Measurements from ENCODE around the gene SDK2. TPM values are rescaled to one million over a fixed set of nuclear protein-coding genes. Genes with fewer than 3 reads are reported as not detected.

SDK2 gene
- total RNA-seq, 4 donors from 2014 or later: 0.18 to 3.3 (median 1.2) TPM

DNA sequence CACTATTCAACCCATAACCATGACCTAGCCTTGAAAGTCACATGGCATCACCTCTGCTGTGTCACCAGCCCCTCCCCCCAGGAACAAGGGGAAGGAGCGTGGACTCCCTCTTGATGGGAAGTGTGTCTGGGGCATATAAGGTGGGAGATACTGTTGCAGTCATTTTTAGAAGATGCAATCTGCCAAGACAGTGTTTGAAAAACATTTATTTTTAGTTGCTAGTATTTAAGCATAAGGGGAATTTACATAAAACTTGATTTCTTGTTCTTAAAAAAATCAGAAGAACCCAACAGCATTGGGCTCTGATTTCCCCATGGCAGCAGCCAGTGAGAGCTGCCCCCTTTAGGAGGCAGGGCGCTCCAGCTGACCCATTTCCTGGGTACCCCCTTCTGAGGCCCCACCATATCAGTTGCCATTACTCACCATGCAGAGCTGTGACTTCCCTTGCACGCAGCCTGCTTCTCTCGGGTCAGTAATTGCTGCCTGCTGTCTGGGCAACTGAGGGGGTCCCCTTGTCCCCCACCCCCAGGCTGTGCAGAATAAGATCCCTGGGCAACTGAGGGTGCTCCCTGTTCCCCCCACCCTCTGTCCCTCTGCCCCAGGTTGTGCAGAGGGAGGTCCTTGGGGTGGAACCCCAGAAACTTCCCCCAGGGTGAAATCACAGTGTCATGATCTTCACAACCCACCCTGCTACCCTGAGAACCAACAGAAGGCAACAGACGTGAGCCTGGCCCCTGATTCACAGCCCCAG lies 320.7 kb downstream of the SDK2 start:
- Histone ChIP-seq H3K36me3 (no peaks in the 10 kb centered on the region), H3K9me3 (no peaks in the 10 kb centered on the region), H3K4me3 (no peak overlapping the region), H3K27me3 (no peaks in the 10 kb centered on the region), H3K27ac (peak overlapping the region in 1 of 4 donors; percentile 49), H3K4me1 (no peaks in the 10 kb centered on the region)
- no peak for DNase-seq
- TF ChIP-seq, protein P1, sequence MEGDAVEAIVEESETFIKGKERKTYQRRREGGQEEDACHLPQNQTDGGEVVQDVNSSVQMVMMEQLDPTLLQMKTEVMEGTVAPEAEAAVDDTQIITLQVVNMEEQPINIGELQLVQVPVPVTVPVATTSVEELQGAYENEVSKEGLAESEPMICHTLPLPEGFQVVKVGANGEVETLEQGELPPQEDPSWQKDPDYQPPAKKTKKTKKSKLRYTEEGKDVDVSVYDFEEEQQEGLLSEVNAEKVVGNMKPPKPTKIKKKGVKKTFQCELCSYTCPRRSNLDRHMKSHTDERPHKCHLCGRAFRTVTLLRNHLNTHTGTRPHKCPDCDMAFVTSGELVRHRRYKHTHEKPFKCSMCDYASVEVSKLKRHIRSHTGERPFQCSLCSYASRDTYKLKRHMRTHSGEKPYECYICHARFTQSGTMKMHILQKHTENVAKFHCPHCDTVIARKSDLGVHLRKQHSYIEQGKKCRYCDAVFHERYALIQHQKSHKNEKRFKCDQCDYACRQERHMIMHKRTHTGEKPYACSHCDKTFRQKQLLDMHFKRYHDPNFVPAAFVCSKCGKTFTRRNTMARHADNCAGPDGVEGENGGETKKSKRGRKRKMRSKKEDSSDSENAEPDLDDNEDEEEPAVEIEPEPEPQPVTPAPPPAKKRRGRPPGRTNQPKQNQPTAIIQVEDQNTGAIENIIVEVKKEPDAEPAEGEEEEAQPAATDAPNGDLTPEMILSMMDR (IDR thresholded peaks at IDR 0.05): no peak
- TF ChIP-seq POLR2A (IDR thresholded peaks at IDR 0.05): no peak

- no peak for TF ChIP-seq POLR2A (IDR thresholded peaks at IDR 0.05)
- TF ChIP-seq, protein P1 (IDR thresholded peaks at IDR 0.05): no peak
- Histone ChIP-seq H3K4me1 (peaks cover 0 to 16% (median 0%) of the 10 kb centered on the region in 4 donors), H3K36me3 (no peaks in the 10 kb centered on the region), H3K27me3 (no peaks in the 10 kb centered on the region), H3K4me3 (no peak overlapping the region), H3K9me3 (no peaks in the 10 kb centered on the region), H3K27ac (no peak overlapping the region)
- DNase-seq: no peak
Observed at GRCh38 chr17:73320601-73321264, 323.5 kb downstream of the SDK2 start.

DNA sequence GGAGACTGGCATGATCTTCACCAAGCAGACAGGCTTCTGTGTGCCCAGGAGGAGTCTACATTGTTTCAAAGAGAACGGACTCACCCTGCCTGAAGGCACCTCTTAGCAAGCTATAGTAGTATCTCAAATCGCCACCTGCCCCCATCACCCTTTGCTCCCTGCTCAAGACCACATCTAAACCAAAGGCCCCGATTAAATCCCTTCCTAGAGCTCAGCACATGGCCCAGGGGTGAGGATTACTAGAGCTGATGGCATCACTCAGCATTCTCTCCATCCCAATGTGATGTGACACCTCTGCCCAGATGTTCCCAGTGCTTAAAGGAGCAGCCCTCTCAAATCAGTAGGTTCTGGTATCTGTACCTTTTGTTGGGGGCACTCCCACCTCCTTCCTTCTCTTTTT lies 324.5 kb downstream of the SDK2 start:
- H3K4me3 ChIP-seq: no peak overlapping the region
- H3K36me3 ChIP-seq: no peaks in the 10 kb centered on the region
- H3K4me1 ChIP-seq: peaks cover 0 to 16% (median 0%) of the 10 kb centered on the region in 4 donors
- no peaks in the 10 kb centered on the region for H3K9me3 ChIP-seq
- TF ChIP-seq POLR2A (IDR thresholded peaks at IDR 0.05): no peak
- TF ChIP-seq, protein P1 (IDR thresholded peaks at IDR 0.05): no peak
- no peaks in the 10 kb centered on the region for H3K27me3 ChIP-seq
- no peak overlapping the region for H3K27ac ChIP-seq
- DNase-seq: no peak

DNA sequence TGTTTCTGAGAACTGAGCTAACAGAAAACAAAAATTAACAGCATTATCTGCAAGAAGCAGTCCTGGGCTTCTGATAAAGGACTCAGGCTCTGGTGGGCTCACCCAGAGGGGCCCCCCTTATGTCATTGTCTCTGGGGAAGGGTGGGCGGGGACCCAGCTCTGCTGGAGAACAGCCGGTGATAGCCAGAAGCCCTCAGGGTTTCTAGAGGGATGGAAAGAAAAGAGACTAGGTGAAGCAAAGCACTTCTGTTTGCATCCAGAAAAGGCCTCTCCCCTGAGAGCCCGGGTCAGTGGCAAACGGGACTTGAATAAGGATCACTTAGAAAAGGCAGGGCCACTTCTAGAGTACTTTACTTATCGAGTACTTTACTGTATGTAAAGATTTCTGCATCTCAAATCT lies 325.4 kb downstream of the SDK2 start:
- Histone ChIP-seq H3K27me3 (no peaks in the 10 kb centered on the region), H3K9me3 (no peaks in the 10 kb centered on the region), H3K36me3 (no peaks in the 10 kb centered on the region), H3K4me1 (peaks cover 0 to 16% (median 0%) of the 10 kb centered on the region in 4 donors), H3K4me3 (no peak overlapping the region), H3K27ac (no peak overlapping the region)
- TF ChIP-seq, protein P1 (IDR thresholded peaks at IDR 0.05): no peak
- no peak for TF ChIP-seq POLR2A (IDR thresholded peaks at IDR 0.05)
- no peak for DNase-seq

- H3K27ac ChIP-seq: no peak overlapping the region
Observed at GRCh38 chr17:73318427-73318813, 325.8 kb downstream of the SDK2 start.

More at GRCh38 chr17:73318427-73318813, 325.8 kb downstream of the SDK2 start:
- peaks cover 0 to 16% (median 0%) of the 10 kb centered on the region in 4 donors for H3K4me1 ChIP-seq
- H3K27me3 ChIP-seq: no peaks in the 10 kb centered on the region
- H3K9me3 ChIP-seq: no peaks in the 10 kb centered on the region
- H3K4me3 ChIP-seq: no peak overlapping the region
- H3K36me3 ChIP-seq: no peaks in the 10 kb centered on the region
- DNase-seq: no peak
- TF ChIP-seq POLR2A (IDR thresholded peaks at IDR 0.05): no peak
- TF ChIP-seq, protein P1 (IDR thresholded peaks at IDR 0.05): no peak

Measured in Peyer's patch (tissue), 4 donors.